ENCODE results near the gene BAZ1B. TPM values are rescaled to one million over a fixed set of nuclear protein-coding genes. Genes with fewer than 3 reads are reported as not detected.
"Not testable (repeated sequence)": the region's sequence is repeated elsewhere in the genome, so short reads cannot be mapped to it uniquely, and the experiment has no call there.

The BAZ1B gene
- total and polyA plus RNA-seq, 2 of the 4 experiments (the other 2 are of a cell fraction) = 20.2 to 45.0 TPM

DNA sequence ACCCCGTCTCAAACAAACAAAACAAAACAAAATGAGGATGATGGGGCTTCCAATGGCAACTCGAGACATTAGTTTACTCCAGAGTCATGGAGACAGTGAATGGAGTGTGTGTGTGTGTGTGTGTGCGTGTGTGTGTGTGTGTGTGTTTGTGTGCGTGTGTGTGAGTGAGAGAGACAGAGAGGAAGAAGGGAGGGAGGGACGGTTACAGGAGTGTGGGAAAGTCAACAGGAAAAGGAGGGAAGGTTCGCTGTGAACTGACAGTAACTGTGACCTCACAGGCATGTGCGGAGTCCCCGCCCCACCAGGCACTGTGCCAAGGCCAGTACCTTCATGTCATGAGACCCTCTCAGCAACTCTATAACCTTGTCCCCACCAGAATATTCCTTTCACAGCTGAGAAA is 102.1 kb downstream of the BAZ1B start:
- H3K4ac ChIP-seq (ENCODE audit: low read depth, low read length); H3K18ac ChIP-seq (ENCODE audit: low read depth, low read length); H3K4me1 ChIP-seq (ENCODE audit: control insufficient read depth, insufficient read depth, low read length); H2BK20ac ChIP-seq (ENCODE audit: low read depth, low read length); H4K8ac ChIP-seq (ENCODE audit: low read depth in 2 of 2, low read length in 2 of 2); H3K9me3 ChIP-seq (ENCODE audit: control insufficient read depth, insufficient read depth, low read length); H4K5ac ChIP-seq (ENCODE audit: low read depth, low read length); in situ Hi-C loops (cut with MboI; ENCODE audit: low sequenced_read_pairs); H3K79me1 ChIP-seq (ENCODE audit: low read depth in 1 of 2, low read length in 2 of 2); H3K4me2 ChIP-seq (ENCODE audit: low read depth, low read length); H3K56ac ChIP-seq (ENCODE audit: extremely low read depth, insufficient read depth, low read length); intact Hi-C loops (cut with micrococcal nuclease); H3K27ac ChIP-seq (ENCODE audit: insufficient read depth, low read length); H2BK5ac ChIP-seq (ENCODE audit: low read depth, low read length, poor library complexity, severe bottlenecking); H3K14ac ChIP-seq (replicated peaks; ENCODE audit: low read depth, low read length); H3K9me1 ChIP-seq (ENCODE audit: insufficient read depth, low read length); H3K36me3 ChIP-seq (ENCODE audit: control insufficient read depth, insufficient read depth, low read length); H3K27me3 ChIP-seq (ENCODE audit: control insufficient read depth, insufficient read depth, low read length); H4K20me1 ChIP-seq (ENCODE audit: insufficient read depth, low read length); H2BK120ac ChIP-seq (ENCODE audit: low read depth, low read length); H3K9ac ChIP-seq (ENCODE audit: low read depth, low read length); CTCF ChIA-PET; H2AK5ac ChIP-seq (ENCODE audit: low read depth, low read length); H4K91ac ChIP-seq (ENCODE audit: insufficient read depth, low read depth, low read length); POLR2A ChIA-PET (ENCODE audit: unreplicated experiment); H3K23ac ChIP-seq (ENCODE audit: low read depth, low read length); dilution Hi-C loops (cut with HindIII; ENCODE audit: low sequenced_read_pairs, unreplicated experiment); BruUV-seq (replicated peaks); H3K4me3 ChIP-seq (ENCODE audit: insufficient read depth, low read depth, low read length); H2AK9ac ChIP-seq (replicated peaks; ENCODE audit: low read depth, low read length, poor library complexity); H2BK15ac ChIP-seq (ENCODE audit: low read depth, low read length): not testable (repeated sequence)
- peak; percentile 52; the same call in 1 of the 2 replicates for TF ChIP-seq BHLHE40 (IDR thresholded peaks at IDR 0.05; ENCODE audit: low read depth, low read length)
- peak overlapping the region; percentile 51 for H2AFZ ChIP-seq (replicated peaks; ENCODE audit: low read length, poor library complexity)
- DNase-seq (peak; percentile 44), ATAC-seq (ENCODE audit: low read depth) (peak; percentile 27; the same call in 1 of the 2 replicates)
- 20% methylated on average over 2 of the region's 8 CpGs; no CpG with 5 or more reads in 1 of the 2 experiments for WGBS, 2 experiments (ENCODE audit: extremely low coverage in 2 of 2, insufficient read length in 1 of 2)
